KOPT-K1 (cell line): ENCODE data around the gene MYBBP1A.
A peak's percentile ranks its signal among the peaks of the same experiment; 100 is the strongest.

ENCODE experiments used
- H3K27ac ChIP-seq: fragments of 200-600 bp; sonication (generic); 2 replicates; pipeline ENCODE4 v1.5.1; 2016; ENCODE audit warnings: antibody characterized with exemption, mild to moderate bottlenecking, low read depth, low read length; ENCODE audit not compliant: poor library complexity, severe bottlenecking
- H3K36me3 ChIP-seq: fragments of 200-600 bp; sonication (generic); 2 replicates; pipeline ENCODE4 v1.5.1; 2017; ENCODE audit warnings: antibody characterized with exemption, mild to moderate bottlenecking, low read length, moderate library complexity; ENCODE audit not compliant: insufficient read depth
- H3K9me3 ChIP-seq: fragments of 200-600 bp; sonication (generic); 2 replicates; pipeline ENCODE4 v1.5.1; 2017; ENCODE audit warnings: antibody characterized with exemption, low read length, mild to moderate bottlenecking; ENCODE audit not compliant: insufficient read depth, poor library complexity, severe bottlenecking

The MYBBP1A gene

DNA sequence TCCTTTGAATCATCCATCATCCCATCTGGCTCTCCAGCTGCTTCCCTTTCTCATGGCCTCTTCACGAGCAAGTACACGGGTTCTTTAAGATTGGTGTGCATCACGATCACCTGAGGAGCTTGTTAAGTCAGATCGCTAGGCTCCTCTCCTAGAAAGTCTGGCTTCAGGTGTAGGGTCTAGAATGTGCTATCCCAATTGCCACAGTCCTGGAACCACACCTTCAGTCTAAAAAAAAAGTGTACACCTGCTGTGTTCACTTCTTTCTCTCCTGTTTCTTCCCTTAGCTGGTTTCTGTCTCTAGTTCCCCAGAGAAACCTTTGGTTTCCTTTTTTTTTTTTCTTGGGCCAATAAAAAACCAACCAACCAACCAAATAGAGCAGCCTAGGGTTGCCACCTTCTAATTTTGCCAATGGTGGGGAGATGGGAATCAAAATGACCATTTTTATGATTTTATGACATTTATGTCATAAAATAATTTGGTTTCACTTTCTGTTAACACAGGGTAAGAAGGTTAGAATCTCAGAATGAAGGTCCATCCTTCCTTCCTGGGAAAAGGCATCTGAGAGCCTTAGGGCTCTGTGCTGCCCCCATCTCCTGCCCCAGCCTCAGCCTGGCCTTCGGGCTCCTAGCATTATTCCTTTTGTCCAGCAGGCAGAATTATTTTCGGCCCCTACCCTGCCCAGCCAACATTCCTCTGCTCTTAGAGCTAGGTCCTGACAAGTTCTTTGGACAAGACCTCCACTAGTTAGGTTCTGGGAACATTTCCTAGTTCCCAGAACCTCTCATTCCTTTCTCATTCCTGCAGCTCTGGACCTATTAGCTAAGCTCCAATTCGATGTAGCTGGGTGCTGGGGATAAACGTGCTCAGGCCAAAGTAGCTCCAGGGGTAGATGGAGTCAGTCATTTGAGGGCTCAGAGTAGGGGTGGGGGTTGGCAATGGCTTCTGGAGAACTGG, 7.1 kb upstream of the MYBBP1A start:
- peak overlapping the region; percentile 29 for H3K27ac ChIP-seq
- H3K9me3 ChIP-seq, result no peaks in the 10 kb centered on the region
- H3K36me3 ChIP-seq, result no peaks in the 10 kb centered on the region

DNA sequence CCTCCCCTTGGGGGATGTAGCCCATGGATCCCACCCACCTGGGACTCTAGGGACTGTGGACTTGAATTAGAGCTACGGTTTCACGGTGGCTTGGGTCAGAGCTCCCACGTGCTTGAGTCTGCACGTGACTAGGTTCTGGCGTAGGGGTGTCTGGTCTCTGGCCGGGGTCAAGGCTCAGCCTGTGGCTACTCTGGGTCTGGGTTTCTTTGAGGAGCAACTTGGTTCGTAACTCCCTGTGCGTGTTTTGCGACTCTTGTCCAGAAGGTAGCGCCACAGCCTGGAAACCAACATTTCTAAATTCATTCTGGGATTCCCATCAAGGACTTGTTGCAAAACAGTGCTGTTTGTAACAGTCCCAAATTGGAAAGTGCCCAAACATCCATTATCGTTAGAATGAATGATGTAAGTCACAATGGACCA, 5.7 kb upstream of the MYBBP1A start:
- Histone ChIP-seq H3K36me3 (no peaks in the 10 kb centered on the region), H3K27ac (no peak overlapping the region), H3K9me3 (no peaks in the 10 kb centered on the region)

- Histone ChIP-seq H3K36me3 (no peaks in the 10 kb centered on the region), H3K9me3 (no peaks in the 10 kb centered on the region), H3K27ac (no peak within 1 kb of the TSS)
Observed at GRCh38 chr17:4560421-4560820, 5.2 kb upstream of the MYBBP1A start, which contains the start of gene GGT6. Gene GGT6, minus strand, starts transcription at chr17:4560577. Its CDS starts 56 bp downstream, at chr17:4560521.

- Histone ChIP-seq H3K9me3 (no peaks in the 10 kb centered on the region), H3K27ac (no peak overlapping the region), H3K36me3 (no peaks in the 10 kb centered on the region)
Observed at GRCh38 chr17:4559966-4560365, 4.8 kb upstream of the MYBBP1A start.

DNA sequence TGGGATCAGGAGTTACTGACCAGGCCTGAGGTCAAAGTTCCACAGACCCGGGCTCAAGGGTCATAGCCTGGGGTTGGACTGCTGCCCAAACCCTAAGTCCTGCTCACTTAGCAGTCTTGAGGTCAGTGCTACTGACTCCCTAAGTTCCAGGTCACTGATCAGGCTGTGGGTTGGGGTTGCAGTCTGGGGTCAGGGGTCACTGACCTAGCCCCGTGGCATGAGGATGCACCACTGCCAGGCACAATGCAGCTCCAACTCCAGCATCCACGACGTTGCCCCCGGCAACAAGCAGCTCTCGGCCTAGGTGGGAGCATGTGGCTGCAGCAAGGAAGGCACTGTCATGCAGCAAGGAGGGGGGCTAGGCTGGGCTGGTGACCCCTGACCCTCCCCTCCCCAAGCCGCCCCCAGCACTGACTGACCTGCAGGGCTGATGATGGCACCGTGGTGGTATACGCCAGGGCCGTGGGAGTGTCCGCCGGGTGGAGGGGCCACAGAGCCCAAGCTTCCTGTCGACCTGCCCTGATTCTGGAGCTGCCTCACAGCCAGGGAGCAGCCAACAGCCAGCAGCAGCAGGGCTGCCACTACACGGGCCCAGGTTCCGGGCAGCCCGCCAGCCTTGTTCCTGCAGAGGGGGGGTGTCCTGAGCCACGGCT, 4.1 kb upstream of the MYBBP1A start:
- Histone ChIP-seq H3K9me3 (no peaks in the 10 kb centered on the region), H3K36me3 (no peaks in the 10 kb centered on the region), H3K27ac (no peak overlapping the region)

DNA sequence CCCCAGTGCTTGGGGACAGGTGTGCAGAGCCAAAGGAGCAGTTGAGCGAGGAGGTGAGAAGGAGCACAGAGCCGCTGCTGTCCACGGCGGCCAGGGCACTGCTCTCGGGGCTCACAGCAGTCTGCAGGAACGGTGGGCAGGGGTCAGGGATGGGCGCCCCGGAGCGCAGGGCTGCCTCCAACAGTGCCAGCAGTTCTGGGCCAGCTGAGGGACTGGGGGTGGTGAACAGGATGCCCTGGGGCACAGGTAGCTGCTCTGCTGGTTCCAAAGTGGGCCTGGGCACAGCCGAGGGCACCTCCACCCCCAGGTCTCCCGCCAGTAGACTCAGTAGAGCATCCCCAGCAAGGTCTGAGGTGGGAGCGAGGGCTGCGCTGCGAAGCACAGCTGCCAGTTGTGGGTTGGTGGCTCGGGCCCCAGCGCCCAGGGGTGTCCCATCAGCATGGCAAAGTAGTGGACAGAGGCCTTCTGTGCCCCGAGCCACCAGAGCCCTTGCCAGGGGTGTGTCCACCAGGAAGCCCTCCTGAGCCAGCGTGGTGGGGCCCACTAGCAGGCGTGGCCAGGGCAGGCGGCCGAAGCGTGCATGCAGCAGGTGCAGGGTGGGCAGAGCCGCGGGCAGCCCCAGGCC, 3.3 kb upstream of the MYBBP1A start:
- Histone ChIP-seq H3K27ac (no peak overlapping the region), H3K36me3 (peaks cover 6% of the 10 kb centered on the region), H3K9me3 (no peaks in the 10 kb centered on the region)

- H3K27ac ChIP-seq, result no peak overlapping the region
- no peaks in the 10 kb centered on the region for H3K9me3 ChIP-seq
- H3K36me3 ChIP-seq, result peaks cover 13% of the 10 kb centered on the region
Observed at GRCh38 chr17:4557626-4558346, 2.6 kb upstream of the MYBBP1A start.

DNA sequence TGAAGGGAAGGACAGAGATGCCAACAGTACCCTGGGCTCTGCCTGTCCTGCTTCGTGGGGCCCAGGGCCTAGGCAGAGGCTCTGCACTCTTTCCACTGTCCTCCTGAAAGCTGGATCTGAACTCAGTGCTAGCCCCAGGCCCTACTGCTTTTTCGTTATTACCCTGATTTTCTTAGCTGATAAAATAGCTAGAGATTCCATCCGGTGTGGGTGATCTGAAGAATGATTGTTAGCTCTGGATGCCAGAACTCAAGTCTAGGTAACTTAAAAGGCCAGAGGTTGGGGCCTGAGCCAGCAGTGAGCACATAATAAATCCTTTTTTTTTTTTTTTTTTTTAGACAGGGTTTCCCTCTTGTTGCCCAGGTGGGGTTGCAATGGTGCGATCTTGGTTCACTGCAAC, 1.8 kb upstream of the MYBBP1A start:
- Histone ChIP-seq H3K36me3 (peaks cover 20% of the 10 kb centered on the region), H3K27ac (no peak overlapping the region), H3K9me3 (no peaks in the 10 kb centered on the region)

DNA sequence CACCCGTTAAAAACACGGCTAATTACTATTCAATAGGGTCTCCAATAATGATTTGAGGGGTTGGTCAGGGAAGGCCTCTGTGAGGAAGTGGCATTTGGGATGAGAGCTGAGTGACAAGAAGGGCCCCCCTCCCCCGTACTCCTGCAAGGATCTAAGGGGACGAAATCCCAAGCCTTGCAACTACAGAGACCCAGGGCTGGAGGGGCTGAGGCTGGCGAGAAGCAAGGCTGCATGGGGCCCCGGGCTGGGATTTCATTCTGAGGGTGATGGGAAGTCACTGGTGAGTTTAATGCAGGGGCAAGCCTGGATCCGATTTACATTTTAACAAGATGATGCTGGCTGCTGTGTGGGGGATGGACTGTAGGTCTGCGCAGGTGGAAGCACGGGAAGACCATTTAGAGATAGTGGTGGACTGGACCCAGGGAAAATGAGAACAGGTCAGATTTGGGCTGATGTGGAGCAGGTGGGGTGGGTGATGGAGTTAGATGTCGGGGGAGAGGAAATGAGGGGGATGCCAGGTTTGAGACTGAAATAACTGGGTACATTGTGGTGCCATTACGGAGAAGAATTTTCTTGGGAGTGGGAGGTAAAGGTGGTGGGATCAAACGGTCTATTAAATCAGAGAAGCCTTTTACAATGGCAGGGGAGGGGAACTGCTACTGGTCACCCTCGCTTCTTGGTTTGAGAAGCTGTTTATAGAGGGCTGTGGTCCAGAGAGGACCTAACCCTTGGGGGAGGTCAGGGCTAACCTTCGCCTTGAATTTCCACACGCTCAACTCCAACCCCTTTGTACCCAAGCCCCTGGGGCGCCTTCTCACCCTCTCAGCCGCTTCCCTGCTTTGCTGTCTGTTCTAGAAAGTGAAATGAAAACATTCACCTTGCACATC, 932 bp upstream of the MYBBP1A start:
- Histone ChIP-seq H3K9me3 (no peaks in the 10 kb centered on the region), H3K27ac (peak overlapping the region; percentile 86), H3K36me3 (peaks cover 29% of the 10 kb centered on the region)

DNA sequence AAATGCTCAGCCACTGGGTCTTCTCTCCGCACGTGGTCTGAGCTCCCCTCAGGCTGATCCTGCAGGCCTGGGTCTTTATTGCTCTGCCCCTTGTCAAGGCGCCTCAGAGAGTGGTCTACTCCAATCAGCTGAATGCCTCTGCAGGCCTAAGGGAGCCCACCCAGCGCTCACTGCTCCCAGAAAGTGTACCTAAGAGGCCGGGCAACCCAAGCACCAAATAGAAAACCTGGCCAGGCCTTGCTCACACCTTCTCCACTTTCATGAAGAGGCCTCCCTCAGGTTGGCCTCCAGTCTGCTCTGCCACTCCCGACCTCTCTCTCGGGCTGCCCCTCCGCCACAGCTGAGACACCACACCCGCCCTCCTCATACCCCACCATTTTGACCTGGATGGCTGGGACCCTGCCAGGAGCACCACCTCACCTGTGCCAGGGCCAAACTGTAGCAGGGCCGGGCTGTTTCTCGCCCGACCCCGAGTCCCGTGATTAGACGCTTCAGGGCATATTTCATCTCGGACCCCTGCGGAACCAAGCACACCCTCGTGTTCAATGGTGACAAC, 665 bp downstream of the MYBBP1A start:
- no peaks in the 10 kb centered on the region for H3K9me3 ChIP-seq
- H3K36me3 ChIP-seq, result peaks cover 45% of the 10 kb centered on the region
- H3K27ac ChIP-seq, result peak overlapping the region; percentile 86

GRCh38 chr17:4553669-4554068, 1.5 kb downstream of the MYBBP1A start:
- Histone ChIP-seq H3K27ac (peak overlapping the region; percentile 86), H3K9me3 (no peaks in the 10 kb centered on the region), H3K36me3 (peaks cover 54% of the 10 kb centered on the region)

GRCh38 chr17:4551796-4552525, 3.2 kb downstream of the MYBBP1A start:
- Histone ChIP-seq H3K9me3 (no peaks in the 10 kb centered on the region), H3K27ac (no peak overlapping the region), H3K36me3 (peaks cover 71% of the 10 kb centered on the region)

DNA sequence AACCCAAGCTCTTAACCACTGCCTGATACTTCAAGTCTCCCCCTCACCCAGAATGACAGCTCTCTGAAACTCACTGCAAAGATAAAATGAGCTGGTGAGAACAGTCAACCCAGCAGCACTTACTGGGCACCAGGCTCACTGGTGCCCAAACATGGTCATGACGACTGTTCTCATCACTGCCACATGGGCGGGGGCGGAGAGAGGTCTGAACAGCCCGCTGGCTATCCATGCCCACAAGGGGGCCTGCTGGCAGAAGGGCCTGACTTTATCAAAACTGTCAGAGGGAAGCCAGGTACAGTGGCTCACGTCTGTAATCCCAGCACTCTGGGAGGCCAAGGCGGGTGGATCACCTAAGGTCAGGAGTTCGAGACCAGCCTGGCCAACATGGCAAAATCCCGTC, 4.0 kb downstream of the MYBBP1A start:
- Histone ChIP-seq H3K9me3 (no peaks in the 10 kb centered on the region), H3K27ac (no peak overlapping the region), H3K36me3 (peaks cover 79% of the 10 kb centered on the region)
